Hepatocyte (in vitro differentiated cells): ENCODE measurements around the gene CYTL1.

Source experiments
- CTCF ChIP-seq: fragments of 200-600 bp; sonication (generic); IDR thresholded peaks from 2 replicates; pipeline ENCODE4 v1.5.1; 2016; ENCODE audit warnings: antibody characterized with exemption, mild to moderate bottlenecking; ENCODE audit not compliant: poor library complexity
- EZH2phosphoT487 ChIP-seq: fragments of 200-600 bp; sonication (generic); IDR thresholded peaks from one replicate; pipeline ENCODE4 v1.6.1; 2018; ENCODE audit warnings: antibody characterized with exemption, mild to moderate bottlenecking, low read depth, moderate library complexity; ENCODE audit not compliant: unreplicated experiment, severe bottlenecking

DNA sequence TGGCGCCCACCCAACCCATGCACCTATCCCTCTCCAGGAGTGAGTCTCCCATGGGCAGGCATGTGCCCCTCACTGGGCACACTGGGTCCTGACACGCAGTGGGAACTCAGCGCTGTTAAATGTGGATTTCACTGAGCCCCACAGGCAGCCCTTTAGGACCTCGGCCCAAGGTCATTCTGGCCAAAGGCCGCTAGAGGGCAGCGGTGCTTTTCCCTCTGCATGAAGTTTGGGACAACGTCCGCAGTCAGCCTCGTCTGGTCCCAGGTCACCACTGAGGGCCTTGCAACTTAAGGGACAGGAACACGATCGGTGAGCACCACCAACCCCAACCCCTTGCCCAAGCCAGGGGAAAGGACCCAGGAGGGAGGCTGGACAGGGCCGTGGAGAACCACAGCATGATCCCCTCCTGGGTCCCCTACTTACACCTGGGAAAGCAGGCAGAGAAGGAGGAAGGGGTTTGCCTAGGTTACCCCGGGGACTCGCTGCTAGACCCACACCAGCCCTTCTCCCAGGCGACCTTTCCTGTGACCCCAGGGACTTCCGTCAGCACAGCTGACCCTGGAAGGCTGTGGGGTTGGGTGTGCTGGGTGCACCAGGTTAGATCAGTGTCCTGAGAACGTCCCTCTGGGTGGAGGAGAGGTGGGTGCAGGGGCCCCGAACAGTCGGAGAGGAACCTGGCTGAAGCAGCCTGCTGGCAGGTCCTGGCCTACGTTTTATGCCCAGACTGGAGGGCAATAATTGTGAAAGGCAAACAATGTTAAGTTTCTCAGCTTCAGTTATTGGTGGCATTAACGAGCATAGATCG is 24.0 kb downstream of the CYTL1 start:
- TF ChIP-seq CTCF (peak; percentile 90), EZH2phosphoT487 (no peak)
